Measurements from ENCODE around the gene SFI1.

DNA sequence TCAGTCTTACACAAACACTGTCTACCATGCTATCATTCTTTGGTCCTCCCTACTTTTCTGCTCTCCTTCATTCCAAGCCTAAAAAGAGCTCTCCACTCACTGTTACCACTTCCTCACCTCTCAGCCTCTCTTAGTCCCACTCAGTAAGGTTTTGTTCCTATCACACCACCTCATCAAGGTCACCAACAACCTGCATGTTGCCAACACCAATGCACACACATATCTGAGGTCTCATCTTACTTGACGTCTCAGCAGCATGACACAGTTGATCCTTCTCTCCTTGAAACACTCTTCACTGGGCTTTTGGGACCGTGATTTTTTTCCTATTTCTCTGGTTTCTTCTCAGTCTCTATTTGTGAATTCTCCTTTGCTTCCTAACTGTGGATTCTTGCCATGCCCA, 157.6 kb downstream of the SFI1 start:
- TF ChIP-seq, protein P1, sequence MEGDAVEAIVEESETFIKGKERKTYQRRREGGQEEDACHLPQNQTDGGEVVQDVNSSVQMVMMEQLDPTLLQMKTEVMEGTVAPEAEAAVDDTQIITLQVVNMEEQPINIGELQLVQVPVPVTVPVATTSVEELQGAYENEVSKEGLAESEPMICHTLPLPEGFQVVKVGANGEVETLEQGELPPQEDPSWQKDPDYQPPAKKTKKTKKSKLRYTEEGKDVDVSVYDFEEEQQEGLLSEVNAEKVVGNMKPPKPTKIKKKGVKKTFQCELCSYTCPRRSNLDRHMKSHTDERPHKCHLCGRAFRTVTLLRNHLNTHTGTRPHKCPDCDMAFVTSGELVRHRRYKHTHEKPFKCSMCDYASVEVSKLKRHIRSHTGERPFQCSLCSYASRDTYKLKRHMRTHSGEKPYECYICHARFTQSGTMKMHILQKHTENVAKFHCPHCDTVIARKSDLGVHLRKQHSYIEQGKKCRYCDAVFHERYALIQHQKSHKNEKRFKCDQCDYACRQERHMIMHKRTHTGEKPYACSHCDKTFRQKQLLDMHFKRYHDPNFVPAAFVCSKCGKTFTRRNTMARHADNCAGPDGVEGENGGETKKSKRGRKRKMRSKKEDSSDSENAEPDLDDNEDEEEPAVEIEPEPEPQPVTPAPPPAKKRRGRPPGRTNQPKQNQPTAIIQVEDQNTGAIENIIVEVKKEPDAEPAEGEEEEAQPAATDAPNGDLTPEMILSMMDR (conservative IDR thresholded peaks at IDR 0.05; ENCODE audit: low read depth, low read length) = no peak
- TF ChIP-seq RCOR1 (IDR thresholded peaks at IDR 0.05; ENCODE audit: insufficient replicate concordance, low read length) (no peak), POLR2A (IDR thresholded peaks at IDR 0.05; ENCODE audit: low read depth, low read length) (no peak)
- TF ChIP-seq, protein P2, sequence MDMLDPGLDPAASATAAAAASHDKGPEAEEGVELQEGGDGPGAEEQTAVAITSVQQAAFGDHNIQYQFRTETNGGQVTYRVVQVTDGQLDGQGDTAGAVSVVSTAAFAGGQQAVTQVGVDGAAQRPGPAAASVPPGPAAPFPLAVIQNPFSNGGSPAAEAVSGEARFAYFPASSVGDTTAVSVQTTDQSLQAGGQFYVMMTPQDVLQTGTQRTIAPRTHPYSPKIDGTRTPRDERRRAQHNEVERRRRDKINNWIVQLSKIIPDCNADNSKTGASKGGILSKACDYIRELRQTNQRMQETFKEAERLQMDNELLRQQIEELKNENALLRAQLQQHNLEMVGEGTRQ (IDR thresholded peaks at IDR 0.05; ENCODE audit: low read depth, low read length) = no peak

Measured in IMR-90 (cell line).